ENCODE measurements around the gene STAC2. TPM values are rescaled to one million over a fixed set of nuclear protein-coding genes. Genes with fewer than 3 reads are reported as not detected.

Gene STAC2
- total and polyA plus RNA-seq, 9 of the 15 experiments (the other 6 are each of a cell fraction or from before 2014, with no cell fraction given) = not detected

GRCh38 chr17:39244600-39245570, 19.1 kb upstream of the STAC2 start (continued):
- TF ChIP-seq CHD7 (IDR thresholded peaks at IDR 0.05; ENCODE audit: low read depth, low read length) (no peak), ZNF511 (CRISPR knock-in tag; IDR thresholded peaks at IDR 0.05) (no peak), PML (IDR thresholded peaks at IDR 0.05; ENCODE audit: low read length) (no peak), HNRNPH1 (optimal IDR thresholded peaks at IDR 0.05; ENCODE audit: low read depth, low read length) (no peak), PTBP1 (IDR thresholded peaks at IDR 0.05; ENCODE audit: low read depth, low read length) (no peak), ZNF707 (CRISPR knock-in tag; conservative IDR thresholded peaks at IDR 0.05) (no peak), BMI1 (IDR thresholded peaks at IDR 0.05; ENCODE audit: low read length) (no peak; the same call in 1 of the 2 replicates), NONO (IDR thresholded peaks at IDR 0.05; ENCODE audit: low read depth in 2 of 2, low read length in 1 of 2) (no peak), EZH2 (IDR thresholded peaks at IDR 0.05; ENCODE audit: borderline replicate concordance, low read depth, low read length) (no peak), CLOCK (CRISPR knock-in tag; IDR thresholded peaks at IDR 0.05; ENCODE audit: borderline replicate concordance) (no peak), ZNF217 (CRISPR knock-in tag; IDR thresholded peaks at IDR 0.05) (no peak)

Data from K562 (cell line).